T-helper 1 cell treated with Interleukin-12 subunit alpha and Interleukin-12 subunit beta and Interleukin-4 antibody, amounts not matched to agents 30 ng/mL and 1 ng/mL, for 36 hours (primary cell): ENCODE data around the gene MCAT. TPM values are rescaled to one million over a fixed set of nuclear protein-coding genes. Genes with fewer than 3 reads are reported as not detected.
"Not testable (repeated sequence)": the region's sequence is repeated elsewhere in the genome, so short reads cannot be mapped to it uniquely, and the experiment has no call there.

Experiments
- intact Hi-C: fragments of 100-400 bp; cut with micrococcal nuclease; formaldehyde crosslinking; loops from one replicate; pipeline ENCODE4 v1.15.1; 2024
- total RNA-seq: library from RNA; stranded (reverse); gene quantifications from 2 replicates; pipeline ENCODE4 v1.2.3, GENCODE V29; 2022

Gene MCAT
- total RNA-seq, 1 donor from 2014 or later: 14.0 TPM

- intact Hi-C loops: no loop called here
Measured at GRCh38 chr22:43128928-43129424, 14.2 kb downstream of the MCAT start.

- intact Hi-C loops: no loop called here
Measured at GRCh38 chr22:43128116-43128515, 15.1 kb downstream of the MCAT start.

- intact Hi-C loops: no loop called here
Measured at GRCh38 chr22:43127166-43127908, 15.9 kb downstream of the MCAT start.

GRCh38 chr22:43126501-43127165, 16.6 kb downstream of the MCAT start:
- intact Hi-C loops: no loop called here

- intact Hi-C loops: no loop called here
Measured at GRCh38 chr22:43118953-43119458, 24.2 kb downstream of the MCAT start.

- intact Hi-C loops: no loop called here
Measured at GRCh38 chr22:43118024-43118849, 25.0 kb downstream of the MCAT start.

- intact Hi-C loops: no loop called here
Measured at GRCh38 chr22:43116932-43117331, 26.3 kb downstream of the MCAT start.

- intact Hi-C loops: no loop called here
Measured at GRCh38 chr22:43114958-43115357, 28.2 kb downstream of the MCAT start.

- intact Hi-C loops: no loop called here
Measured at GRCh38 chr22:43113526-43114251, 29.5 kb downstream of the MCAT start.

- intact Hi-C loops: loop anchor here (1.0 to 2.0 kb wide), 3 partner anchors 22 to 254 kb away; partner anchors contain the start of genes ARFGAP3 and TTLL1
Measured at GRCh38 chr22:43110927-43111623, 32.1 kb downstream of the MCAT start.

GRCh38 chr22:43110444-43110926, 32.7 kb downstream of the MCAT start, which contains the start of gene BIK:
Gene BIK, plus strand, starts transcription at chr22:43110750. Its CDS starts 13,273 bp downstream, at chr22:43124023.
- intact Hi-C loops: loop anchor here (1.0 to 2.0 kb wide), 3 partner anchors 21 to 253 kb away; partner anchors contain the start of genes ARFGAP3 and TTLL1

GRCh38 chr22:43109921-43110443, 33.2 kb downstream of the MCAT start:
- intact Hi-C loops: loop anchor here (1.0 to 2.0 kb wide), 3 partner anchors 21 to 253 kb away; partner anchors contain the start of genes ARFGAP3 and TTLL1

- intact Hi-C loops: no loop called here
Measured at GRCh38 chr22:43109511-43109910, 33.7 kb downstream of the MCAT start.

- intact Hi-C loops: no loop called here
Measured at GRCh38 chr22:43106302-43106701, 36.9 kb downstream of the MCAT start.

GRCh38 chr22:43104950-43105349, 38.2 kb downstream of the MCAT start:
- intact Hi-C loops: not testable (repeated sequence)

GRCh38 chr22:43104056-43104625, 39.1 kb downstream of the MCAT start:
- intact Hi-C loops: not testable (repeated sequence)

- intact Hi-C loops: no loop called here
Measured at GRCh38 chr22:43101306-43101705, 41.9 kb downstream of the MCAT start.

- intact Hi-C loops: no loop called here
Measured at GRCh38 chr22:43100225-43100624, 43.0 kb downstream of the MCAT start.

GRCh38 chr22:43099095-43099494, 44.1 kb downstream of the MCAT start:
- intact Hi-C loops: no loop called here
